Colonic mucosa (tissue), 4 donors: ENCODE data around the gene MVK. TPM values are rescaled to one million over a fixed set of nuclear protein-coding genes. Genes with fewer than 3 reads are reported as not detected.

Experiments
- DNase-seq: peaks from one replicate; pipeline ENCODE4 v3.0.0-alpha.2; 2020
- H3K27ac ChIP-seq: fragments of 200-600 bp; one replicate; pipeline ENCODE4 v1.8.0; 2021
- H3K27me3 ChIP-seq: fragments of 200-600 bp; one replicate; pipeline ENCODE4 v1.8.0; 2021
- H3K36me3 ChIP-seq: fragments of 200-600 bp; one replicate; pipeline ENCODE4 v1.8.0; 2021
- H3K4me1 ChIP-seq: fragments of 200-600 bp; one replicate; pipeline ENCODE4 v1.8.0; 2021; ENCODE audit warnings: mild to moderate bottlenecking
- H3K4me3 ChIP-seq: fragments of 200-600 bp; one replicate; pipeline ENCODE4 v1.8.0; 2021
- H3K9ac ChIP-seq, 2 donors: one replicate each; pipeline ENCODE4 v1.7.0; 2013; ENCODE audit warnings: control low read depth in 2 of 2, low read depth in 2 of 2, low read length in 2 of 2
- H3K9me3 ChIP-seq: fragments of 200-600 bp; one replicate; pipeline ENCODE4 v1.8.0; 2021
- CTCF ChIP-seq: fragments of 200-600 bp; IDR thresholded peaks from one replicate; pipeline ENCODE4 v1.8.0; 2022; ENCODE audit warnings: antibody characterized with exemption, mild to moderate bottlenecking
- intact Hi-C: fragments of 100-400 bp; cut with DNase I; formaldehyde crosslinking; loops from one replicate; pipeline ENCODE4 v1.14.1; 2022
- total RNA-seq, 2 donors: library from RNA; stranded (reverse); fragmentation: NEBNext Ultra II Directional in 1 of 2; extraction: Animal tissue kit (Norgen Biotek cat#: 25700) in 1 of 2; gene quantifications; one replicate each; pipeline ENCODE4 v1.2.1, GENCODE V29; 2021
- donor health status: healthy.
- donor health status: DM: no; HTN: no; CAD: no.
- donor health status: DM: no; HTN: no; CAD: no.

The MVK gene
- total RNA-seq, 2 donors from 2014 or later = 29.6 to 38.9 TPM

- DNase-seq = no peak
- Histone ChIP-seq H3K27ac (no peak overlapping the region), H3K36me3 (peaks cover 17% of the 10 kb centered on the region), H3K27me3 (no peaks in the 10 kb centered on the region), H3K4me3 (no peak overlapping the region), H3K9me3 (no peaks in the 10 kb centered on the region), H3K9ac (no peak overlapping the region), H3K4me1 (no peaks in the 10 kb centered on the region)
- intact Hi-C loops = no loop called here
- TF ChIP-seq CTCF = no peak
Measured at GRCh38 chr12:109579639-109580038, 6.0 kb downstream of the MVK start.

GRCh38 chr12:109580272-109580671, 6.7 kb downstream of the MVK start:
- H3K4me1 ChIP-seq = no peaks in the 10 kb centered on the region
- no peak overlapping the region for H3K27ac ChIP-seq
- DNase-seq = no peak
- no peaks in the 10 kb centered on the region for H3K9me3 ChIP-seq
- H3K9ac ChIP-seq = no peak overlapping the region
- intact Hi-C loops = no loop called here
- no peaks in the 10 kb centered on the region for H3K27me3 ChIP-seq
- H3K36me3 ChIP-seq = peaks cover 17% of the 10 kb centered on the region
- no peak overlapping the region for H3K4me3 ChIP-seq
- TF ChIP-seq CTCF = no peak

- intact Hi-C loops = no loop called here
- Histone ChIP-seq H3K9me3 (no peaks in the 10 kb centered on the region), H3K4me3 (no peak overlapping the region), H3K4me1 (no peaks in the 10 kb centered on the region), H3K27ac (no peak overlapping the region), H3K36me3 (peaks cover 17% of the 10 kb centered on the region), H3K27me3 (no peaks in the 10 kb centered on the region), H3K9ac (no peak overlapping the region)
- TF ChIP-seq CTCF = no peak
- DNase-seq = no peak
Measured at GRCh38 chr12:109580684-109581333, 7.2 kb downstream of the MVK start.

- no peak overlapping the region for H3K9ac ChIP-seq
- no peak for DNase-seq
- no peak overlapping the region for H3K27ac ChIP-seq
- H3K4me1 ChIP-seq = no peaks in the 10 kb centered on the region
- H3K9me3 ChIP-seq = no peaks in the 10 kb centered on the region
- no peaks in the 10 kb centered on the region for H3K27me3 ChIP-seq
- peaks cover 16% of the 10 kb centered on the region for H3K36me3 ChIP-seq
- H3K4me3 ChIP-seq = no peak overlapping the region
- intact Hi-C loops = no loop called here
- TF ChIP-seq CTCF = no peak
Measured at GRCh38 chr12:109581334-109581691, 7.7 kb downstream of the MVK start.

- no peak for DNase-seq
- intact Hi-C loops = no loop called here
- Histone ChIP-seq H3K4me1 (no peaks in the 10 kb centered on the region), H3K9me3 (no peaks in the 10 kb centered on the region), H3K36me3 (peaks cover 13% of the 10 kb centered on the region), H3K27ac (no peak overlapping the region), H3K27me3 (no peaks in the 10 kb centered on the region), H3K4me3 (no peak overlapping the region), H3K9ac (no peak overlapping the region)
- TF ChIP-seq CTCF = no peak
Measured at GRCh38 chr12:109581856-109582255, 8.3 kb downstream of the MVK start.
